8988T (cell line): Measurements from ENCODE around the gene SPRYD3.
"Not testable (repeated sequence)": the region's sequence is repeated elsewhere in the genome, so short reads cannot be mapped to it uniquely, and the experiment has no call there.

Experiments
- DNase-seq: peaks from one replicate; pipeline ENCODE4 v3.0.0; 2011

Gene SPRYD3

DNA sequence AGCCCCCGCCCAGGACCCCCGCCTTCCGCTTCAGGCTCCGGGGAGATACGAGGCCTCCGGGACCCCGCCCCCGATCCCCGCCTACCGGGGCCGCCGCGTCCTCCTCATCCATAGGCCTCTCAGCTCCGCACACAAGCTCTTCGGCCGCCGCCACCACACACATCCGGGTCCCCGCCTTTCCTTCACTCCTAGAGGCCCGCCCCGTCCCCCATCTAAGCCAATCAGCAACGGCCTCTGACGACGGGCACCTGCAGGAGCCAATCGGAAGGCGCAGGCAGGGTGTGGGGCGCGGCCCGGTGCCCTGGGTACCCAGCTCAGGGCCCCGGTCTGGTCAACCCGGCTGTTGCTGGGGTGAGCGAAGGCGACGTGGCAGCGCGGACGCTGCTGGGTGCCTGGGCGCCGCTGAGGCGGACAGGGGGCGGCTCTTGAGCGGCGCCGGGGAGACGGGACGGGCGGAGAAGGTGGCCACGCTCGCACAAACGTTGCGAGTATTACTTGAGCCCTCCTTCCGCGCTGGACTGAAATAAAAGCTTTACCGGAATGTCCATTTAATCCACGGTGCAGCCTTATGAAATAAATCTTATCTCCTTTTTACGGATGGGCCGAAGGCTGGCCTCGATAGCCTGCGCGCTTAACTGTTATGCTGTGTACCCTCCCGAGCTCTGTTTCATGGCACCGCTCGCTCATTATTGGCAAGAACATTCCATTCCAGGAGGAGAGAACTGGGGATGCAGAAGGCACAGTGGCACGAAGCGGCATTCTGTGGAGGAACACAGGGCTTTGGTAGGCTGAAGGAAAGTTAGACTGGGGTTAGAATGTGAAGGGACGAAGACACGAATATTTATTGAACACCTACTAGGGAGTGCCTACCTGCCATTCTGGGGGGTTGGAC is at the start of gene SPRYD3:
Gene SPRYD3, minus strand, starts transcription at position 165 of the 892 bp plus-strand sequence. Its CDS starts 57 bp downstream, at position 108.
- DNase-seq: peak; percentile 99

GRCh38 chr12:53127169-53127568 is 48.0 kb upstream of the SPRYD3 start:
- DNase-seq: no peak

DNA sequence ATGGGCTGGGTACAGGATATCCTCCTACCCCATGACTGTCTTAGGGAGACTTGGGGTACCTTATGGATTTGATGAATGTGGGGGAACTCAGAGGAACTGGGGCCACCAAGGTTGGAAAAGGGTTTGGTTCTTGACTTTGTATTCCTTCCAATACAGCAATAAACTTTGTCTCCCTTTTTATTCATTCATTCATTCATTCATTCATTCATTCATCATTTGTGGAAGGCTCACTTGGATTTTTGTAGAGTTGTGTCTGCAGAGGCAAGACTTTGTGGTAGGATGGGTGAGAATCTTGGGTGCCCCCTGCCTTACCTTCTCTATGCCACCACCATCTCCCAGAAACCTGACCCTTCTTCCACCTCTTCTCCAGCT is 45.1 kb upstream of the SPRYD3 start:
- DNase-seq: no peak

DNA sequence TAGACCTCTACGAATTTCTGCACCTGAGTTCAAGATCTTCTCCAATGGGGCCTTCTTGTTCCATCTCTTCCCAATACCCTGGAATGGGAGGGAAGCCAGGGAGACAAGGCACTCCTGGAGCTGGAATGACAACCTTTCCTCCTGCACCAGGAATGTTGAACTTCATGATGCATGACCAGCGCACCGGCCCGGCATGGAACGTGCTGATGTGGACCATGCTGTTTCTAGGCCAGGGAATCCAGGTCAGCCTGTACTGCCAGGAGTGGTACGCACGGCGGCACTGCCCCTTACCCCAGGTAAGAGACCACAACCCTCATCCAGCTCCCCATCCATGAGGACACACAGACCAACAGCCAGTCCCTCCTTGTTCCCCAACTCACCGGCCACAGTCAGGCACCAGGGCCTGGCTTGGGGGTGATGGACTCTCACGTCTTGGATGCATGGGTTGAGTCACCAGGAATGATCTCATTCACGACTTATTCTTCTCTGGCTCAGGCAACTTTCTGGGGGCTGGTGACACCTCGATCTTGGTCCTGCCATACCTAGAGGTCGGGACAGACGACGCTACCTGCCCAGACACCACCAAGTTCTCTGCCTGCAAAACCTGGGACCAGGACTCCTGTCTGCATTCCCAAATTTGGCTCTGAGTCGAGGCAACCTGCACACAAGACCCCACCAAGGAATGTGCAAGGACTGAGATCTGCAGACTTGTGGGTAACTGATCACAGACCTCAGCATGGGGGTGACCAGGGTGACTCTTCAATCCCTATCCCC is 44.6 kb upstream of the SPRYD3 start:
- DNase-seq: no peak

GRCh38 chr12:53122961-53123468 is 43.8 kb upstream of the SPRYD3 start:
- peak; percentile 15 for DNase-seq

GRCh38 chr12:53120685-53121525 is 41.7 kb upstream of the SPRYD3 start:
- DNase-seq: peak; percentile 20

DNA sequence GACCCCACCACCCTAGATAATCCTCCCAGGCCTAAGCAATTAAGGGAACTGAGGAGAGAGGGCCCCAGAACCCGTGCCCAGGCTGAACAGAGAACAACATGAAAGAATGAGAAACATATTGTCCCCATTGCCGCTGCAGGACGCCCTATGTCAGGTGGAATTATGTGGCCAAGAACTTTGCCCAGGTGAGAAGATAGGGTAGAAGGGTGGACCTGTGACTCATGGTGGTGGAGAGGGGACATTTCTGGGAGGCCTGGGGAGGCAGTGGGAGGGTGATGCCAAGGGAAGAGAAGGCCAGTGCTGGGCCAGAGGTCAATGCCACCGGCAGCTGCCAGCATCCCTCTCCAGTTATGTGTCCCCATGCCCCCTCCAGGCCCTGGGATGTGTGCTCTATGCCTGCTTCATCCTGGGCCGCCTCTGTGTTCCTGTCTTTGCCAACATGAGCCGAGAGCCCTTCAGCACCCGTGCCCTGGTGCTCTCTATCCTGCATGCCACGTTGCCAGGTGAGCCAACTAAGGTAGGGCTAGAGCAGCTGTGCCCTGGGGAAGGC is 39.6 kb upstream of the SPRYD3 start:
- no peak for DNase-seq

GRCh38 chr12:53115891-53116648 is 36.9 kb upstream of the SPRYD3 start:
- DNase-seq: no peak

DNA sequence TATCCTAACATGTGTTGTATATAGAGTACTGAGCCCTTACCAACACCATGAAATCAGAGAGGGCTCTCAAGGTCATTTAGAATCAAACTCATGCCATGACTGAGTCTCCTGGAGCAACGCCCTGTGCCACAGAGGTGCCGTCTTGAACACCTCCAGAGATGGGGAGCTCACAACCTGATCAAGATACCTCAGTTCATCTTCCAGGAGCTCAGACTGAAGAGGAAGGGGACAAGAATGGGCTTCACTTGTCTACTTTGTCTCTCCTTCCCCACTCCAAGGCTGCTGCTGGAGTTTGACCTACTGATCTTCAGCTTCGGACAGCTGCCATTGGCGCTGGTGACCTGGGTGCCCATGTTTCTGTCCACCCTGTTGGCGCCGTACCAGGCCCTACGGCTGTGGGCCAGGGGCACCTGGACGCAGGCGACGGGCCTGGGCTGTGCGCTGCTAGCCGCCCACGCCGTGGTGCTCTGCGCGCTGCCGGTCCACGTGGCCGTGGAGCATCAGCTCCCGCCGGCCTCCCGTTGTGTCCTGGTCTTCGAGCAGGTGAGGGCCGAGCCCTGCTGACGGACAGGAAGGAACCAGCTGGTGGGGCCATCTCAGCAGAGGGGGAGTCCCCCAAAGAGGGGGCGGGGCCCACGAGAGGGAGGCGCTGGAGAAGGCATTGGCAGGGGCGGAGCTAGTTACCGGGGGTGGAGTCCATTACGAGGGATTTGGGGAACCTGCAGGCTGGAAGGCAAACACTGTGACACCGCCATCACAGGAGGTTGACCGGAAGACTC is 36.1 kb upstream of the SPRYD3 start:
- no peak for DNase-seq

DNA sequence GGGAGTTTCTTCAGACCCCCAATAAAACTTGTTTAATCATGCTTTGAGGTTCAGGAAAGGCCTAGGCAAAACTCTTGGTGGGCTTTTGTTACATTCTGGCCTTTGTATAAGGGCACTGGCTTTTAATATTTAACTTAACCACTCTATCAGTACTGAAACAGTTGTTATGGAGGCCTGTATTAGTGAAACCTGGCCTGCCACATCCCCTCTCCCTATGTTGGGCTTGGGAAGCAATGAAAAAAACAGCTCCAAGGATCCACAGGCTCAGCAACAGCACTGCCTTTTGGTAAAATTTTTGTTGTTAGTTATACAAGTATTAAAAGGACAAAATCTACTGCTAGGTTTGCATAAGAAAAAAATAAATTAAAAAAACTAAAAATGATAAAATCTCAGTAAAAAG is 34.8 kb upstream of the SPRYD3 start:
- no peak for DNase-seq

- DNase-seq: no peak
These were observed 34.0 kb upstream of the SPRYD3 start for GRCh38 chr12:53113136-53113705.

- DNase-seq: not testable (repeated sequence)
These were observed 33.2 kb upstream of the SPRYD3 start for GRCh38 chr12:53112431-53112830.

GRCh38 chr12:53107122-53107521 is 27.9 kb upstream of the SPRYD3 start:
- no peak for DNase-seq

DNA sequence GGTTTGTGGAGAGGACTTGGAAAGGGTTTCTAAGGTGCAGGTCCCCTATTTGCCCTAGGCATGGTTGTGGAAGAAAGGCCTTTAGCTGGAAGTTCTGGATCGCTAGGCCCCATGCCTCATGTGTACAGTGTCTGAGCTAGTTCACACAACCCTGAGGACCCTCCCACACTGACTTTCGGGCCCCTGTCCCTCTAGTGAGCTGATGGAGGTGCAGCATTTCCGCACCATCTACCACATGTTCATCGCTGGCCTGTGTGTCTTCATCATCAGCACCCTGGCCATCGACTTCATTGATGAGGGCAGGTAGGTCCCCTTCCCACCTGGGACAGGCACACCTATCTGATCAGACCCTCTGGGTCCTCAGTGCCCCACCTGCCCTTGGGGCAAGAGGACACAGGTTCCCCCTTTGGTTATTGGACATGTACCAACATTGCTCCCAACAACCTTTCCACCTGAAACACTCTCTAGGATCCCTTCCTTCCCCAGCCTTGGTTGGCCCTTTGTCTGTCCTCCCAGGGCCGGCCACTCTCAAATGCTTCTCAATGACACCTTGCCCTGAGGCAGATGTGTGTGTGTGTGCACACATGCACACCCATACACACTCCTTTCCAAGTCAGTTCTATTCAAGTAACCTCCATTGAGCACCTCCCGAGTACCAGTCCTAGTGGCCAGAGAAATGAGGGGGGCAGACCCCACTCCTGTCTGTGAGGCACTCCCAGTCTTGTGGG is 26.7 kb upstream of the SPRYD3 start:
- DNase-seq: no peak

- no peak for DNase-seq
These were observed 26.1 kb upstream of the SPRYD3 start for GRCh38 chr12:53105256-53105655.

DNA sequence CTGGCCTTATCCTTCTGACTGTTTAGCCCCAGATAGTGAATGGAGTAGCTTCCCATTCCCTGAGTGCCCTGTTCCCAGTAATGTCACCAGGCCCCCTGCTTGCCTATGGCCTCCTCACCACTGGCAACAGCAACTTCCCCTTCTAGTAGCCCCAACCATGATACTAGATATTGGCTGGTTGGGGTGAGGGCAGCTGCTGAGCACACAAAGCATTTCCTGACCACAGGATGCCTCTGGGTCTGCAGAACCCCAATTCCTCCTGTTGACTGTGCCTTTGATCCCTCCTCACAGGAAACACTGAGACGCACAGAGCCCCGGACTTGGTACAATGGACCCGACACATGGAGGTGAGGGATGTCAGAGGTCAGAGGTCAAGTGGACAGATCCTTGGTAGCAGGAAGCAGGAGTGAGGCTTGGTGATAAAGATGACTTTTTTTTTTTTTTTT is 24.7 kb upstream of the SPRYD3 start:
- no peak for DNase-seq

DNA sequence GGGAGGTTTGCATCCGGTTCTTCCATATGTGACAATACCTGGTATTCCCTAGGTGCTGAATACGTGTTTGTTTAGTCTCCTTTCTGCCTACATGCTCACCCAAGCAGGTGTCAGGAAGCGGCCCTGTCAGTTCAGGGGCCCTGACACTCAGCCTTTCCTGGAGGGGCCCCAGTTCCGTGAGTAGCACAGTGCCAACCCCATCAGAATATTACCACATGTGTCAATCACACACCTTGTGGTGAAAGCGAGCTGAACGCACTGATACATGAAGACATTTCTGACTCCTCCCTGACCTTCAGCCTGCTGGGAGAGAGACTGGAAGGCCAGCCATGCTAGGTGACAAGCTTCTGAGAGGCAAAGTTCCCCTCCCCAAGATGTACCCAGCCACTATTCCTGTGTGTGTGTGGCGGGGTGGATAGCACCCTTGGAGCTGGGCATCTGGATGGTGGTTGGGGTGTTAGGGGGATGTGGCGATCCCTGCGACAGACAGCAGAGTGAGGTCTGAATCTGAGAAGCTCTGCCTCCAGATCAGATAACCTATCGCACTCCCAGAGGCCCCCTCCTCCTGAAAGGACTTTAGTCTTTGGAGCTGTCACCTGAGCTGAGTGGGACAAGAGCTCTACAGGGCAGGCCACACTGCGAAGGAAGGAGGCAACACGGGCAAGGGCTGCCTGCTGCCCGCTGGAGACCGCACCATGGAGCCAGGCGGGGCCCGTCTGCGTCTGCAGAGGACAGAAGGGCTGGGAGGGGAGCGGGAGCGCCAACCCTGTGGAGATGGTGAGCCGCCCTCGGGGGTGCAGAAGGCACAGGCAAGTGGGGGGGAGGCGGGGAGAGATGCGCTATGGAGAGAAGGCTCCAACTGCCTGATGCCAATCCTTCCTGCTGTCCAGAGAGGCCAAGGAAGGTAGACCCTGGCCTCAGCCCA is 24.0 kb upstream of the SPRYD3 start, which contains the start of gene SOAT2:
Gene SOAT2, plus strand, starts transcription at position 604 of the 925 bp plus-strand sequence. Its CDS starts 92 bp downstream, at position 696.
- no peak for DNase-seq
